DLD1 (cell line): ENCODE measurements around the gene PAQR9.

Experiments used
- in situ Hi-C: cut with HindIII; loops from 2 replicates; pipeline ENCODE4 v1.10.0; 2017; ENCODE audit warnings: low sequenced_read_pairs

The PAQR9 gene

GRCh38 chr3:142952272-142953193 is 10.9 kb downstream of the PAQR9 start:
- in situ Hi-C loops = no loop called here

- in situ Hi-C loops = no loop called here
Observed at GRCh38 chr3:142951794-142952193, 11.7 kb downstream of the PAQR9 start.

GRCh38 chr3:142950972-142951371 is 12.5 kb downstream of the PAQR9 start:
- in situ Hi-C loops = no loop called here

- in situ Hi-C loops = no loop called here
Observed at GRCh38 chr3:142947799-142948575, 15.5 kb downstream of the PAQR9 start.

- in situ Hi-C loops = no loop called here
Observed at GRCh38 chr3:142947352-142947751, 16.1 kb downstream of the PAQR9 start.

- in situ Hi-C loops = no loop called here
Observed at GRCh38 chr3:142946861-142947260, 16.6 kb downstream of the PAQR9 start.

- in situ Hi-C loops = no loop called here
Observed at GRCh38 chr3:142945023-142945422, 18.5 kb downstream of the PAQR9 start.

- in situ Hi-C loops = no loop called here
Observed at GRCh38 chr3:142944342-142944741, 19.1 kb downstream of the PAQR9 start.

- in situ Hi-C loops = no loop called here
Observed at GRCh38 chr3:142943870-142944269, 19.6 kb downstream of the PAQR9 start.

- in situ Hi-C loops = no loop called here
Observed at GRCh38 chr3:142943349-142943748, 20.1 kb downstream of the PAQR9 start.

- in situ Hi-C loops = no loop called here
Observed at GRCh38 chr3:142941373-142942123, 21.9 kb downstream of the PAQR9 start.

- in situ Hi-C loops = no loop called here
Observed at GRCh38 chr3:142940472-142940871, 23.0 kb downstream of the PAQR9 start.

GRCh38 chr3:142940000-142940399 is 23.5 kb downstream of the PAQR9 start:
- in situ Hi-C loops = no loop called here

GRCh38 chr3:142935963-142936362 is 27.5 kb downstream of the PAQR9 start:
- in situ Hi-C loops = no loop called here

- in situ Hi-C loops = no loop called here
Observed at GRCh38 chr3:142934887-142935269, 28.6 kb downstream of the PAQR9 start.

- in situ Hi-C loops = no loop called here
Observed at GRCh38 chr3:142934128-142934886, 29.2 kb downstream of the PAQR9 start.

GRCh38 chr3:142931222-142931621 is 32.3 kb downstream of the PAQR9 start:
- in situ Hi-C loops = no loop called here

GRCh38 chr3:142930463-142930862 is 33.0 kb downstream of the PAQR9 start:
- in situ Hi-C loops = no loop called here

GRCh38 chr3:142929890-142930289 is 33.6 kb downstream of the PAQR9 start:
- in situ Hi-C loops = no loop called here

- in situ Hi-C loops = no loop called here
Observed at GRCh38 chr3:142929109-142929508, 34.4 kb downstream of the PAQR9 start.
